CD4-positive, alpha-beta T cell (primary cell): ENCODE data around the gene MYLK4. TPM values are rescaled to one million over a fixed set of nuclear protein-coding genes. Genes with fewer than 3 reads are reported as not detected.
A peak's percentile ranks its signal among the peaks of the same experiment; 100 is the strongest.

ENCODE experiments used
- ATAC-seq: fragments of 200-7000 bp; cut with Tn5 transposase; one replicate; pipeline ENCODE4 v1.10.0; 2022; ENCODE audit warnings: mild to moderate bottlenecking; ENCODE audit not compliant: poor library complexity
- CTCF ChIA-PET: fragments of 350-600 bp; sonication (Branson Sonifier 250); formaldehyde crosslinking; loops from one replicate; lab custom pipeline; 2021; ENCODE audit warnings: antibody characterized with exemption, inconsistent platforms; lab: Charles Lee
- POLR2A ChIA-PET: fragments of 350-600 bp; sonication (Branson Sonifier 250); formaldehyde crosslinking; loops from one replicate; lab custom pipeline; 2021; ENCODE audit warnings: antibody characterized with exemption, inconsistent platforms; lab: Charles Lee
- DNase-seq, 14 experiments: peaks; one replicate each; pipeline ENCODE4 v3.0.0-alpha.2; 2013 to 2020; ENCODE audit warnings: mixed read lengths in 2 of 14
- H3K27ac ChIP-seq, 2 donors: one replicate each; pipeline versions ENCODE4 v1.5.1 to v1.7.0; 2013; ENCODE audit warnings: low read length in 2 of 2, low read depth in 1 of 2, mild to moderate bottlenecking in 1 of 2
- H3K27me3 ChIP-seq, 2 experiments: 1 replicate in 1 of 2; 2 replicates in 1 of 2; pipeline versions ENCODE4 v1.6.1 to v1.7.0; 2013; ENCODE audit warnings: low read length in 2 of 2, control low read depth in 1 of 2, mild to moderate bottlenecking in 1 of 2, moderate library complexity in 1 of 2; ENCODE audit not compliant: insufficient read depth in 2 of 2, control insufficient read depth in 1 of 2
- H3K36me3 ChIP-seq: one replicate; pipeline ENCODE4 v1.6.1; 2013; ENCODE audit warnings: low read length, control low read depth; ENCODE audit not compliant: insufficient read depth
- H3K4me1 ChIP-seq: one replicate; pipeline ENCODE4 v1.6.1; 2013; ENCODE audit warnings: low read length, control low read depth; ENCODE audit not compliant: insufficient read depth
- H3K4me3 ChIP-seq: one replicate; pipeline ENCODE4 v1.5.1; 2013; ENCODE audit warnings: mild to moderate bottlenecking, low read length, moderate library complexity
- H3K9me3 ChIP-seq, 2 experiments: 1 replicate in 1 of 2; 2 replicates in 1 of 2; pipeline versions ENCODE4 v1.6.1 to v1.7.0; 2013; ENCODE audit warnings: low read length in 2 of 2, mild to moderate bottlenecking in 2 of 2, control low read depth in 1 of 2, moderate library complexity in 1 of 2; ENCODE audit not compliant: control insufficient read depth in 1 of 2, insufficient read depth in 1 of 2
- H3K27ac Mint-ChIP-seq: one replicate; pipeline ENCODE4 v1.8.0; 2020; ENCODE audit warnings: mixed read lengths
- H3K27me3 Mint-ChIP-seq: one replicate; pipeline ENCODE4 v1.8.0; 2021; ENCODE audit warnings: mixed read lengths
- H3K36me3 Mint-ChIP-seq: one replicate; pipeline ENCODE4 v1.8.0; 2021; ENCODE audit warnings: low read depth, mixed read lengths
- H3K4me1 Mint-ChIP-seq: one replicate; pipeline ENCODE4 v1.8.0; 2021; ENCODE audit warnings: low read depth, mixed read lengths
- H3K4me3 Mint-ChIP-seq: one replicate; pipeline ENCODE4 v1.8.0; 2020; ENCODE audit warnings: mild to moderate bottlenecking, mixed read lengths
- H3K9me3 Mint-ChIP-seq: one replicate; pipeline ENCODE4 v1.8.0; 2020; ENCODE audit warnings: mixed read lengths
- CTCF ChIP-seq: fragments of 200-600 bp; IDR thresholded peaks from one replicate; pipeline ENCODE4 v1.8.0; 2022; ENCODE audit warnings: antibody characterized with exemption, mild to moderate bottlenecking
- intact Hi-C, 2 experiments: fragments of 100-400 bp; cut with DNase I in 1 of 2; cut with micrococcal nuclease in 1 of 2; formaldehyde crosslinking; loops; one replicate each; pipeline versions ENCODE4 v1.15.1 to v1.9.0; 2023 to 2025; cut with DNase I, micrococcal nuclease
- total RNA-seq, 174 experiments: library from RNA in 2 of 174; stranded (reverse) in 2 of 174; gene quantifications; one replicate each; pipeline ENCODE4 v1.2.3 and lab custom pipeline; 2021 to 2026

MYLK4 gene
- total RNA-seq, 2 experiments from 2014 or later = 1.6 to 2.0 TPM

DNA sequence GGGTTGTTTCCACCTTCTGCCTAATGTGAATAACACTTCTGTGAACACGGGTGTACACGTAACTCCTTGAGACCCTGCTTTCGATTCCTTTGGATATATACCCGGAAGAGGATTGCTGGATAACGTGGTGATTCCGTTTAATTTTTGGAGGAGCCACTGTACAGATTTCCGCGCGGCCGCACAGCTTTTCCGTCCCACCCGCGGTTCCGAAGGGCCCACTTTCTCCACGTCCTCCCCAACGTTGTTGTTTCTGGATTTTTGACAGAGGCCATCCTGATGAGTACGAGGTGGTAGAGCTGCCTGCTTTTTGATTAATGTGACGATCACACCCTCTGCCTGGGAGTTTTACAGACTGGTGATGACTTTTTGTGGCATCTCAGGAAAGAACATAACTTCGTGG is 114.0 kb downstream of the MYLK4 start:
- Mint-ChIP-seq H3K4me3 (no peak overlapping the region), H3K9me3 (no peaks in the 10 kb centered on the region), H3K4me1 (no peaks in the 10 kb centered on the region), H3K27me3 (peaks cover 42% of the 10 kb centered on the region), H3K27ac (no peak overlapping the region), H3K36me3 (no peaks in the 10 kb centered on the region)
- no peak for ATAC-seq
- Histone ChIP-seq H3K27me3 (peaks cover 9 to 15% of the 10 kb centered on the region in 2 experiments), H3K4me3 (no peak overlapping the region), H3K9me3 (no peaks in the 10 kb centered on the region), H3K36me3 (no peaks in the 10 kb centered on the region), H3K27ac (no peak overlapping the region), H3K4me1 (peaks cover 9% of the 10 kb centered on the region)
- ChIA-PET CTCF (no interaction called here), POLR2A (no interaction called here)
- no peak for TF ChIP-seq CTCF
- intact Hi-C loops = no loop called here
- DNase-seq = no peak

DNA sequence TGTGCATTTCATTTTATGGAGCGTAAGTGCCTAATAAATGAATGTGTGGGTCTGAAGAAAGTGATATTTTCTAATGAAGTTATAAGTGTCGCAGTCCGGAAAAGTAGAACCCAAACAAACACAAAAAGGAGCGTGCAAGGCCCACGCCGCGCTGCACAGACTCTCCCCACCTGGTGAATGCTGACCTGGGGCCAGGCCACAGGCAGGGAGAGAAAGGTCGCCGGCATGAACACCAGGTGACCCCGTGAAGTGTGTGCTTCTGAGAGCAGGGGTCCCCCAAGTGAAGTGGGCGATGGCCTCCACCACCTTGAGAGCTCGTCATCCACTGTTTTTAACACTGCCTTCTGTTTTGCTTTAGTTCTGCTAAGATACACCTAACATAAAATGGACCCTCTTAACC is 114.8 kb downstream of the MYLK4 start:
- H3K4me3 ChIP-seq = no peak overlapping the region
- no peaks in the 10 kb centered on the region for H3K36me3 ChIP-seq
- DNase-seq (no peak), ATAC-seq (no peak)
- H3K4me1 Mint-ChIP-seq = no peaks in the 10 kb centered on the region
- H3K9me3 ChIP-seq = no peaks in the 10 kb centered on the region
- peaks cover 9% of the 10 kb centered on the region for H3K4me1 ChIP-seq
- H3K27ac Mint-ChIP-seq = no peak overlapping the region
- H3K27ac ChIP-seq = no peak overlapping the region
- POLR2A ChIA-PET = no interaction called here
- H3K27me3 ChIP-seq = peaks cover 8 to 11% of the 10 kb centered on the region in 2 experiments
- H3K36me3 Mint-ChIP-seq = no peaks in the 10 kb centered on the region
- CTCF ChIA-PET = no interaction called here
- no peak overlapping the region for H3K4me3 Mint-ChIP-seq
- intact Hi-C loops = loop anchor here (2.0 kb wide), 1 partner anchor 1031 kb away; no protein-coding TSS in a partner anchor
- no peak for TF ChIP-seq CTCF
- H3K27me3 Mint-ChIP-seq = peaks cover 35% of the 10 kb centered on the region
- no peaks in the 10 kb centered on the region for H3K9me3 Mint-ChIP-seq

- CTCF ChIA-PET = interaction anchor here (0.6 to 2.6 kb wide), 14 partner anchors 11 to 1038 kb away, joined by 3 to 28 read pairs (median 4); no protein-coding TSS in a partner anchor
- peak overlapping the region; percentile 84 for H3K4me3 Mint-ChIP-seq
- no peak overlapping the region for H3K27ac ChIP-seq
- H3K4me3 ChIP-seq = peak overlapping the region; percentile 44
- H3K4me1 ChIP-seq = peaks cover 9% of the 10 kb centered on the region
- no peaks in the 10 kb centered on the region for H3K36me3 ChIP-seq
- peaks cover 0 to 5% of the 10 kb centered on the region in 2 experiments for H3K27me3 ChIP-seq
- POLR2A ChIA-PET = interaction anchor here (1.0 to 1.8 kb wide), 3 partner anchors 925 to 1038 kb away, joined by 3 to 5 read pairs (median 4); no protein-coding TSS in a partner anchor
- peak; percentile 94 for ATAC-seq
- no peaks in the 10 kb centered on the region for H3K4me1 Mint-ChIP-seq
- TF ChIP-seq CTCF = peak; percentile 97
- H3K9me3 Mint-ChIP-seq = no peaks in the 10 kb centered on the region
- H3K27me3 Mint-ChIP-seq = peaks cover 22% of the 10 kb centered on the region
- intact Hi-C loops = loop anchor here (1.0 to 5.0 kb wide), 6 partner anchors 437 to 1112 kb away; no protein-coding TSS in a partner anchor
- no peaks in the 10 kb centered on the region for H3K9me3 ChIP-seq
- peak; percentile 68 to 90 (median 80) for DNase-seq
- no peaks in the 10 kb centered on the region for H3K36me3 Mint-ChIP-seq
- no peak overlapping the region for H3K27ac Mint-ChIP-seq
Measured at GRCh38 chr6:2634139-2634964, 116.4 kb downstream of the MYLK4 start.
